ENCODE data around the gene AKAP10.
"Not testable (repeated sequence)": the region's sequence is repeated elsewhere in the genome, so short reads cannot be mapped to it uniquely, and the experiment has no call there.

Gene AKAP10

GRCh38 chr17:19933221-19933620 is 44.4 kb downstream of the AKAP10 start:
- no peak for DNase-seq

GRCh38 chr17:19928299-19928698 is 49.3 kb downstream of the AKAP10 start:
- DNase-seq = no peak

GRCh38 chr17:19915245-19915978 is 62.2 kb downstream of the AKAP10 start:
- no peak for DNase-seq

- no peak for DNase-seq
These were observed 66.6 kb downstream of the AKAP10 start for GRCh38 chr17:19911033-19911432.

GRCh38 chr17:19909139-19909538 is 68.5 kb downstream of the AKAP10 start:
- no peak for DNase-seq

- peak; percentile 33 to 54 (median 39) for DNase-seq
These were observed 72.1 kb downstream of the AKAP10 start for GRCh38 chr17:19905502-19905901.

- peak; percentile 82 to 89 (median 86) for DNase-seq
These were observed 72.7 kb downstream of the AKAP10 start for GRCh38 chr17:19904924-19905323.

GRCh38 chr17:19904412-19904811 is 73.2 kb downstream of the AKAP10 start:
- DNase-seq = peak in 2 of 3 donors; percentile 28 to 35

- no peak for DNase-seq
These were observed 76.8 kb downstream of the AKAP10 start for GRCh38 chr17:19900809-19901208.

GRCh38 chr17:19897903-19898302 is 79.7 kb downstream of the AKAP10 start:
- no peak for DNase-seq

GRCh38 chr17:19897090-19897837 is 80.4 kb downstream of the AKAP10 start:
- DNase-seq = no peak

- DNase-seq = no peak
These were observed 80.9 kb downstream of the AKAP10 start for GRCh38 chr17:19896679-19897078.

GRCh38 chr17:19890554-19890953 is 87.1 kb downstream of the AKAP10 start:
- DNase-seq = not testable (repeated sequence)

- DNase-seq = not testable (repeated sequence)
These were observed 87.6 kb downstream of the AKAP10 start for GRCh38 chr17:19890001-19890400.

GRCh38 chr17:19886116-19886515 is 91.5 kb downstream of the AKAP10 start:
- no peak for DNase-seq

- DNase-seq = no peak
These were observed 94.0 kb downstream of the AKAP10 start for GRCh38 chr17:19883537-19884215.

GRCh38 chr17:19880393-19880792 is 97.2 kb downstream of the AKAP10 start:
- DNase-seq = no peak

GRCh38 chr17:19877364-19877945 is 100.2 kb downstream of the AKAP10 start:
- DNase-seq = no peak

GRCh38 chr17:19876529-19877161 is 101.0 kb downstream of the AKAP10 start:
- DNase-seq = peak; percentile 82 to 87 (median 85)

- no peak for DNase-seq
These were observed 103.4 kb downstream of the AKAP10 start for GRCh38 chr17:19874256-19874655.

GRCh38 chr17:19873346-19873745 is 104.3 kb downstream of the AKAP10 start:
- peak in 2 of 3 donors; percentile 41 to 46 for DNase-seq

- no peak for DNase-seq
These were observed 109.6 kb downstream of the AKAP10 start for GRCh38 chr17:19868079-19868395.

Measured in suppressor macrophage treated with lipopolysaccharide for 1 hour (primary cell).